Effector CD8-positive, alpha-beta T cell (primary cell): ENCODE data around the gene CKAP4.

ENCODE experiments used
- DNase-seq: peaks from one replicate; lab custom pipeline; 2025; lab: John Stamatoyannopoulos, UW

Gene CKAP4

DNA sequence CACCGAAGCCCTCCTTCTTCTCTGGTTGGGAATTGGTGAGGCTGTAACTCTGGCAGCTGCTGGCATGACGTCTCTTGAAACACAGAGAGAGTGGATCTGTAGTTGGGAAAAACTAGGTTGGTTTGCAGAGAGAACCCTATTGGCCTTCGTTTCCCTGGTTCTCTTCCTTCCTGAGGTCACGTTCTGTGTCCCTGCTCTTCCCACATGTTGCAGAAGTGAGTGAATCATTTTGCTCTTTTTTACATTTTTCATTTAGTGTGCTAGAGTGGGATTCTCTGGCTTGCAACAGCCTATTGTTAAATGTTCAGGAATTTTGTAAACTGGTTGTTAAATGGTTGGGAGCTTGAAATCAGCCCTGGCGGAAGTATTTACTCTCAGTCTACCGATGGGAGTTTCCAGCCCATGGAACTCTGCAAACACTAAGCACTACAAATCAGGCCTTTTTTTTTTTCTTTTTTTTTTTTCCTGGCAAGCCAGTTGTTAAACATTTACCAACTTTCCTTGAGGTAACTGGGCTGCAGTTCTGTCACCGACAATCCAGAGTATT is 26.8 kb upstream of the CKAP4 start:
- no peak for DNase-seq

DNA sequence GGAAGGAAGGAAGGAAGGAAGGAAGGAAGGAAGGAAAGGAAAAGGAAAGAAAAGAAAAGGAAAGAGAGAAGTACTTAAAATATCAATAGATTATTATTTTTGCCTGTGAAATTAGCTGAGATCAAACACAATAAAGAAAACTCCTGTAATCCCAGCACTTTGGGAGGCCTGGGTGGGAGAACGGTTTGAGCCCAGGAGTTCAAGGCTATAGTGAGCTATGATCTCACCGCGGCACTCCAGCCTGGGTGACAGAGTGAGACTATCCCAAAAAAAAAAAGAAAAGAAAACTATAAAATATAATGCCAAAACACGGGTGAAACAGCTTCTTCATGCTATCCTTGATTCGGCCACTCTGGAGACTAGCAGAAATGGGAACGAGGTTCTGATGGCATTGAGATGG is 26.2 kb upstream of the CKAP4 start:
- no peak for DNase-seq

GRCh38 chr12:106273491-106273890 is 25.7 kb upstream of the CKAP4 start:
- no peak for DNase-seq

DNA sequence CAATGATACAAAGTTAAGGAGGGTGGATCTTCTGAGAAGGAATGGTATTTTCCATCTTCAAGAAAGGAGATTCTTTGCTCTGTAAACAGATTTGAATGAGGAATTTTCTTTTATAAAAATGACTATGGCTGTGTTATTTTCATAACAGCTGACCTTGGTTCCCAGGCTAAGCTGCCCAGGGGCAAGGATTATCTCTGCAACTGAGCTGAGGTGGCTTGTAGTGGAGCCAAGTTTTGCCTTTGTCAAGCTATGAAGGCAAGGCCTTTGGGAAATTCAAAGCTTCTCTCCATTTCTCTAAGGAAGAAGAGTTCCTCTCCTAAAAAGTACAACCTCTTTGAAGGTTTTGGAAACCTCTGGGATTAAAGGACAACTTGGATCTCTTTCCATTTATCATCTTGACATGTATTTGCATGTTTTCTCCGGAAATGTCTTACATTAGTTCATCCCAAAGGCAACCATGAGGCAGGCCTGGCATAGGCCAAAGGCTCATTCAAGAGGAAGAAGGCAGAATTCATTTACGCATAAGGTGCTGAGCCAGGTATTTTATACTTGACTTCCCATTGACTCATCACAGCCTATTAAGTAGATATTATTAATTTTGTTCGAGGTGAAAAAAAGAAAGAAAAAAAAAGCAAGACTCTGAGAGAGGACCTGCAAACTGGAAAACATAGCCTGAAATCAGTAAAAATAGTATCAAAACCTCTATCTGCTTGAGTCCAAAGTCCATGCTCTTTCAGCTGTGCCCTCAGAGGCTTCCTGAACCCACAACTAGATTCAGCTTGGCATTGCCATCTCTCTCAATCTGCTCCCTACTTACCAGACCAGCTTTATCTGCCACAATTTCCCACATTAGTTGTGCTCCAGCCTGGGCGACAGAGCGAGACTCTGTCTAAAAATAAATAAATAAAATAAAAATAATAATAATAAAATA is 24.0 kb upstream of the CKAP4 start:
- DNase-seq = no peak

DNA sequence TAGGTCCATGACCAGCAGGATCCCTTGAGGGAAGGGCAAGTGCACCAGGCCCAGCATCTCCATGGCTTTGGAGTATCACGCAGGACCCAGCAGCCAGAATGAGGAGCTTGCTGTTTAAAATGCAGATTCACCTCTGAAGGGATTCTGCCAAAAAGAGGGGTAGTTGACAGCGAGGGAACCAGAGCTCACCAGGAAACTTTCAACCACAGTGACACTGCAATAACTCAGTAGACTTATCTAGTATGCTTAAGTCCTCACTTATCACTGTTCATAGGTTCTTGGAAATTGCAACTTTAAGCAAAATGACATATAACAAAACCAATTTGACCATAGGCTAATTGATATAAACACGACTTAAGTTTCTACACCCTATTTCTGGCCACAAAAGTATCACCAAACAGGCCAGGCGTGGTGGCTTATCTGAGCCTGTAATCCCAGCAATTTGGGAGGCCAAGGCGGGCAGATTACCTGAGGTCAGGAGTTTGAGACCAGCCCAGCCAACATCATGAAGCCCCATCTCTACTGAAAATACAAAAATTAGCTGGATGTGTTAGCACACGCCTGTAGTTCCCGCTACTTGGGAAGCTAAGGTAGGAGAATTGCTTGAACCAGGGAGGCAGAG is 21.4 kb upstream of the CKAP4 start:
- DNase-seq = no peak

GRCh38 chr12:106267535-106267934 is 19.7 kb upstream of the CKAP4 start:
- DNase-seq = no peak

GRCh38 chr12:106265116-106265515 is 17.3 kb upstream of the CKAP4 start:
- no peak for DNase-seq

DNA sequence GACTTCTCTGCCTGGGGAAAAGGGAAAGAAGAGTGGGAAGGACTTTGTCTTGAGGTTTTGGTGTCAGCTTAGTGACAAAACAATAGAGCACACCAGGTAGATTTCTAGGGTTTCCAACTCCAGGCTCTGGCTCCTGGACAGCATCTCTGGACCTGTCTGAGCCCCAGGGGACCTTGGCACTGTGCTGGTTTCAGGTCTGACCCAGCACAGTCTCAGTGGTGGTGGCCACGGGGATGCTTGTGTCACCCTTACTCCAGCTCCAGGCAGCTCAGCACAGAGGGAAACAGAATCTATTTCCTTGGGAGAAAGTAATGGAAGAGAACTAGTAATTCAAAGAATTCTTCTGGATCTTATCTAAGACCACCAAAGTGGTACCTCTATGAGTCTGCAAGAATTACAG is 11.1 kb upstream of the CKAP4 start:
- no peak for DNase-seq

- DNase-seq = no peak
Measured at GRCh38 chr12:106258226-106258625, 10.4 kb upstream of the CKAP4 start.

GRCh38 chr12:106256524-106256923 is 8.7 kb upstream of the CKAP4 start:
- no peak for DNase-seq

DNA sequence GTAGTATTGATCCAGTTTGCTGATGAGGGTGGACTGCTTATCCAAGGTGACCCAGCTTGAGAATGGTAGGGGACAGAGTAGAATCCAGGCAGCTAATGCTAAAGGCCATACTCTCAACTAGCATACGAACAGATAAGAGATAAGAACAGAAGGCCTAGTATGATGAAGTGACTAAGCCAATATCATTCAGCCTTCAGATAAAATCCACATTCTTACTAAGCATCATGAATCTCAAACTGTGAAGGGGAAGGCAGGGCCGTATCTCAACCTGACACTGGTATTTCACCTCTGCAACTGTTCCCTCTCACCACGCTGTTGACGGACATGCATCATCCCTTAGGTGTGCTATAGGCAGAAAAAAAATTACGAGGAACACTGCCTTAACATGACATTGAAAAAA is 8.1 kb upstream of the CKAP4 start:
- DNase-seq = no peak

DNA sequence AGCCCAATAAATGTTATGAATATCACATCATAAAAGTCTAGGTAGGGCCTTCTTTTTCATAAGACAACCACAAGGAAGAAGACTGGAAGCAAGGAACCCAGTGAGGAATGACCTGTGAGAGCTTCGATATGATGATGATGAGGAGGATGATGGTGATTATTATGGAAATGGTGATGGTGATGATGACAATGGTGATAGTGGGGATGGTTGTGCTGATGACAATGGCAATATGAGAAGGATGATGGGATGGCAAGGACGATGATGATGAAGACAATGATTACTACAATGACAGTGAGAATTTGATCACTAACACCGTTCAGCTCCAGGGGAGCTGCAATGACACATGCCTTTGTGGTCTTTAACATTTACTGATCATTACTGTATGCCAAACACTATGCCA is 7.7 kb upstream of the CKAP4 start:
- DNase-seq = no peak

GRCh38 chr12:106254724-106255123 is 6.9 kb upstream of the CKAP4 start:
- no peak for DNase-seq

DNA sequence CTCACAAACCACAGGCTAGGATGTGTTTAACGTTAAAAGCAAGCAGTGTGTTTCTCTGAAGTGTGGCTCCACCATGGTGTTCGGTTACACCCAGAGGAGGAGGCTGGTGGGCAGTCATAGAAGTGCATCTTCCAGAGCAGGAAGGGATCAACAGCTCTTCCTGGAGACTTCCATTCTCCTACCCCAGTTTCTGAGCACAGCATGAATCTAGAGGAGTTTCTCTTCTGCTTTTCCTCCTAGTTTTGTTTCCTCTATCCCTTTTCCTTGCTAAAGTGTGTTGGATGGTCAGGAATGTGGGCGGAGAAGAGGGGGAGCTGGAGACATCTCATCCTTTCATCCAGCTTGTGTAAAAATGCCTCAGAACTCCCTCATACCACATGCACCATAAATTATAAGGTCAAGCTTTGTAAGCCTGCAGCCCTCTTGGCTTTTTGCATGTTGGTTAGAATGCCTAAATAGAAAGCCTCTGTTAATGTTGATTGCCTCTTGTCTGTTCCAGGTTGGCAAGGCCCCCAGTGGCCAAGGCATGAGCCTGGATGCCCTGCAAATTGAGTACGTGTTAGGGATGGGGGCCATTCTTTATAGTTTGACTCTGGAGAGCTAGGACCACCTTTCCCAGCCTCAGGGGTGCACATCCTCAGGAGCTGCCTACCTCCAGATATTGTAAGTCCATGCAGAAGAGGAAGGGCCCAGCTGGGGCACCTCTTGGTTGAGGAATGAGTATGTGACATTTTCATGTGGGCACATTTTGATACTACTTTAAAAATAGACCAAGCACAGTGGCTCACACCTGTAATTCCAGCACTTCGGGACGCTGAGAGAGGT is 4.0 kb upstream of the CKAP4 start:
- DNase-seq = no peak

DNA sequence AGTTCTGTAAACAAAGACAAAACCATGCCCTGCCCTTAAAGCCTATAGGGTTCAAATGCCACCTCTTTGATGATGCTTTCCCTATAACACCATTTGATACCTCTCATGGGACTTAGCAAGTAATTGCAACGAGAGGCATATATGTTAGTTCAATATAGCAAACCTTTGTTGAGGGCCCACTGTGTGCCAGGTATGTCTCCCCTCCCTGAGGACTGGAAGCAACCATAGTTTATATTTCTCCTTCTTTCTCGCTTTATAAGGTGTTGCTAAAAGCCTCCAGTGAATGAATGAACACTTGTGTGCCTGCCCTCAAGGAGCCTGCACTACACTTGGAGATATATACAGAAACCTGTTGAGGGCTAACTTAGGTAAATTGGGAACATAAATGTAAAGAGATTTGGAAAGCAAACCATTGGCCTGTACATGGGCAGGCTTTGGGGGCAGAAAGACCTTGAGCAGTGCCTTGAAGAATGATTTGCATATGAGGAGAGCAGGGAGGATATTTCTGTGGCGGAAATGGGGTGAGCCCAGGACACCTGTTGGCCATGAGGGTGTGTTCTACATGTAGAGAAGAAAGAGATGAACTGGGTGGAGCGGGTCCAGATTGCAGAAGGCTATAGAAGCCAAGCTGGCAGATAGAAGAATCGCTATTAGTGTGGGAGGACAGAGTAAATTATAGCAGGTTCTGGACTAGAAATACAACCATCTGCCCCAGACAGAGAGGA is 1.8 kb upstream of the CKAP4 start:
- no peak for DNase-seq

GRCh38 chr12:106248846-106249371 is 1.1 kb upstream of the CKAP4 start:
- no peak for DNase-seq

GRCh38 chr12:106248312-106248845 is 559 bp upstream of the CKAP4 start:
- peak; percentile 5 for DNase-seq

DNA sequence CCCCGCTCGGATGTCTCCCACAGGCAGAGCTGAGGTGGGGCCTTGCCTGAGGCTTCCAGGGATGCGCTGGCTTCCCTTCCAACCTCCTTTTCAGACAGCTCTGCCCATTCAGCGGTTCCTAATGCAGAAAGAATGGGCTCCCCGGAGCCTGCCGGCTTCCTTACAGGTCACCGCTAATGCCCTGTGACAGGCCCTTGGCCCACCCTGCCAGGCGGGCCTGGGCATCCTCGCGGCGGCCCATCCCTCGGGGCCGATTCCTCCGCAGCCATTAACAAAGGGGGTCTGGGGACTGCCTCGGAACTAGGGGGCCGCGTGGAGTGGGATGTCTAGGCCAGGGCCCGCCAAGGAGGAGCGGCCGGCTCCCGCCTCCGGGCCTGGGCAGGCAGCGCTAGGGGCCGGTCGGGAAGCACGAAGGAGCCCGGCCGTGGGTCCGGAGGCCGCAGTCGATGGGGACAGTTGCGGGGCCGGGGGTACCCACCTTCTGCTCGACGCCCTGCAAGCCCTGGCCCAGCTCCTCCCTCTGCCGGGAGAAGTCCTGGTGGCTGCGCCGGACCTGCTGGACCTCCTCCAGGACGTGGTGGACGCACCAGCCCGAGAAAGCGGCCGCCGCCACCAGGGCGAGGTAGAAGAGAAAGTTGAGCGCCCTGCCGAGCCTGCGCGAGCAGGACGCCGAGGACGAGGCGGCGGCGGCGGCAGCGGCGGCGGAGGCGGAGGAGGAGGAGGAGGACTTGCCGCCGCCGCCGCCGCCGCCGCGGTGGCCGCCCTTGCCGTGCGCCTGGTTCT is 738 bp downstream of the CKAP4 start:
- peak; percentile 29 for DNase-seq

DNA sequence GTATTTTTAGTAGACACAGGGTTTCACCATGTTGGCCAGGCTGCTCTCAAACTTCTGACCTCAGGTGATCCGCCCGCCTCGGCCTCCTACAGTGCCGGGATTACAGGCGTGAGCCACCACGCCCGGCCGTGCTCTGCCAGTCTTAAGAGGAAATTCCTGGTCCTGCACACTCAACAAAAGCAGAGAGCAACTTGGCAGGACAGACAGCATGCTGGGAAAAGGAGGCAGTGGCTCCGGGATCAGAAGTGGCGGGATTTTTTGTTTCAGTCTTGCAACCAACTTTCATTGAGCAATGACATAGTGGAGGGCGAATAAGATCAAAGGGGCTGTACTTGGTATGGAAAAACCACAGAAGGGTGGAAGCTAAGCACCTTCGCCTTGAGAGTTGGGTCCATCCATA is 2.1 kb downstream of the CKAP4 start:
- no peak for DNase-seq

- no peak for DNase-seq
Measured at GRCh38 chr12:106243620-106244019, 4.2 kb downstream of the CKAP4 start.
